ENCODE results near the gene PRPH2.

DNA sequence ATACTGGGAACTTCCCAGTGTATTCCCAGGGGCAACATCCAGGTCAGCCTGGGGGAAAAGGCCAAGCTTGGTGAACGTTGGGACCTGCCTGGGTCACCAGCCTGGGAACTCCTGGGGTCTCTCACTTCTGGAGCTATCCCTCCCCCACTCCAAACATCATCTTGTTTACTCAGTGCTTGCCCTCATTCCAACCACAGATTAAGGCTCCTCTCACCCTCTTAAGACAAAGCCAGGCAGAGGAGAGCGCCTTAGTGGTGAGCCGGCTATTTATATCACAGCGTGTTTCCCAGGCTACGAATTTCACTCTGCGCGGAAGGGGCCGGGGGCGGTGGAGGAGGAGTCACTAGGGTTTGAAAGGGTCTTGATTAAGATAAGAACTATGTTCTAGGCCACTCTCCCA, 12.1 kb downstream of the PRPH2 start:
- TF ChIP-seq CTCF (IDR thresholded peaks at IDR 0.05) (no peak), POLR2AphosphoS5 (IDR thresholded peaks at IDR 0.05) (no peak)
